Trophoblast cell (in vitro differentiated cells and primary cell): Measurements from ENCODE around the gene SMC3.
A peak's percentile ranks its signal among the peaks of the same experiment; 100 is the strongest.

Source experiments
- DNase-seq, 2 donors: peaks; one replicate each; pipeline ENCODE4 v3.0.0-alpha.2; 2016
- H2AFZ ChIP-seq: 2 replicates; pipeline ENCODE4 v1.6.1; 2013; ENCODE audit warnings: low read length, moderate library complexity, mild to moderate bottlenecking; ENCODE audit not compliant: insufficient read depth, poor library complexity
- H2AK5ac ChIP-seq: 2 replicates; pipeline ENCODE4 v1.6.1; 2013; ENCODE audit warnings: mild to moderate bottlenecking, low read length
- H2BK120ac ChIP-seq: 2 replicates; pipeline ENCODE4 v1.6.1; 2013; ENCODE audit warnings: low read length, mild to moderate bottlenecking, moderate library complexity; ENCODE audit not compliant: insufficient read depth, poor library complexity
- H2BK12ac ChIP-seq: 2 replicates; pipeline ENCODE4 v1.6.1; 2013; ENCODE audit warnings: mild to moderate bottlenecking, low read length, moderate library complexity
- H2BK5ac ChIP-seq: 2 replicates; pipeline ENCODE4 v1.6.1; 2013; ENCODE audit warnings: low read length, low read depth, moderate library complexity, mild to moderate bottlenecking; ENCODE audit not compliant: poor library complexity
- H3K14ac ChIP-seq: 2 replicates; pipeline ENCODE4 v1.6.1; 2013; ENCODE audit warnings: mild to moderate bottlenecking, low read length
- H3K18ac ChIP-seq: 2 replicates; pipeline ENCODE4 v1.6.1; 2013; ENCODE audit warnings: mild to moderate bottlenecking, low read length
- H3K23ac ChIP-seq: 2 replicates; pipeline ENCODE4 v1.6.1; 2013; ENCODE audit warnings: low read length
- H3K27ac ChIP-seq: 2 replicates; pipeline ENCODE4 v1.5.1; 2013; ENCODE audit warnings: low read depth, mild to moderate bottlenecking, inconsistent platforms, low read length, moderate library complexity
- H3K27me3 ChIP-seq: 2 replicates; pipeline ENCODE4 v1.6.1; 2013; ENCODE audit warnings: inconsistent platforms, mild to moderate bottlenecking, low read length, moderate library complexity; ENCODE audit not compliant: insufficient read depth
- H3K36me3 ChIP-seq, 2 experiments: 1 replicate in 1 of 2; 2 replicates in 1 of 2; pipeline ENCODE4 v1.6.1; 2013; ENCODE audit warnings: low read length in 2 of 2, mild to moderate bottlenecking in 2 of 2, moderate library complexity in 1 of 2; ENCODE audit not compliant: insufficient read depth in 2 of 2, control insufficient read depth in 1 of 2
- H3K4ac ChIP-seq: 2 replicates; pipeline ENCODE4 v1.6.1; 2013; ENCODE audit warnings: low read depth, mild to moderate bottlenecking, low read length, moderate library complexity
- H3K4me1 ChIP-seq, 2 experiments: 1 replicate in 1 of 2; 2 replicates in 1 of 2; pipeline ENCODE4 v1.6.1; 2013; ENCODE audit warnings: low read length in 2 of 2, mild to moderate bottlenecking in 2 of 2, moderate library complexity in 1 of 2; ENCODE audit not compliant: insufficient read depth in 2 of 2, control insufficient read depth in 1 of 2
- H3K4me2 ChIP-seq: 2 replicates; pipeline ENCODE4 v1.6.1; 2013; ENCODE audit warnings: inconsistent platforms, mild to moderate bottlenecking, low read length, moderate library complexity
- H3K4me3 ChIP-seq: 2 replicates; pipeline ENCODE4 v1.5.1; 2013; ENCODE audit warnings: mild to moderate bottlenecking, low read depth, low read length, inconsistent platforms
- H3K79me1 ChIP-seq: one replicate; pipeline ENCODE4 v1.6.1; 2013; ENCODE audit warnings: low read length
- H3K79me2 ChIP-seq: 2 replicates; pipeline ENCODE4 v1.6.1; 2013; ENCODE audit warnings: low read length, mild to moderate bottlenecking; ENCODE audit not compliant: control insufficient read depth, insufficient read depth, poor library complexity
- H3K9ac ChIP-seq: 2 replicates; pipeline ENCODE4 v1.6.1; 2013; ENCODE audit warnings: mild to moderate bottlenecking, low read length
- H3K9me3 ChIP-seq: 2 replicates; pipeline ENCODE4 v1.6.1; 2013; ENCODE audit warnings: low read depth, mild to moderate bottlenecking, control low read depth, inconsistent platforms, low read length; ENCODE audit not compliant: insufficient read depth
- H4K12ac ChIP-seq: 2 replicates; pipeline ENCODE4 v1.6.1; 2013; ENCODE audit warnings: low read depth, mild to moderate bottlenecking, low read length, moderate library complexity
- H4K8ac ChIP-seq: 2 replicates; pipeline ENCODE4 v1.6.1; 2013; ENCODE audit warnings: low read depth, mild to moderate bottlenecking, low read length, moderate library complexity
- H4K91ac ChIP-seq: one replicate; pipeline ENCODE4 v1.6.1; 2013; ENCODE audit warnings: low read depth, mild to moderate bottlenecking, low read length, moderate library complexity
- WGBS: extraction: QIAGEN DNeasy Blood & Tissue Kit; methylation state at CpG from one replicate; pipeline ENCODE4 v1.1.7; 2013; ENCODE audit warnings: missing lambda C conversion rate; ENCODE audit not compliant: insufficient read length, insufficient coverage; ENCODE audit errors: extremely low coverage; 5-methylcytosine and 5-hydroxymethylcytosine counted together

The SMC3 gene

DNA sequence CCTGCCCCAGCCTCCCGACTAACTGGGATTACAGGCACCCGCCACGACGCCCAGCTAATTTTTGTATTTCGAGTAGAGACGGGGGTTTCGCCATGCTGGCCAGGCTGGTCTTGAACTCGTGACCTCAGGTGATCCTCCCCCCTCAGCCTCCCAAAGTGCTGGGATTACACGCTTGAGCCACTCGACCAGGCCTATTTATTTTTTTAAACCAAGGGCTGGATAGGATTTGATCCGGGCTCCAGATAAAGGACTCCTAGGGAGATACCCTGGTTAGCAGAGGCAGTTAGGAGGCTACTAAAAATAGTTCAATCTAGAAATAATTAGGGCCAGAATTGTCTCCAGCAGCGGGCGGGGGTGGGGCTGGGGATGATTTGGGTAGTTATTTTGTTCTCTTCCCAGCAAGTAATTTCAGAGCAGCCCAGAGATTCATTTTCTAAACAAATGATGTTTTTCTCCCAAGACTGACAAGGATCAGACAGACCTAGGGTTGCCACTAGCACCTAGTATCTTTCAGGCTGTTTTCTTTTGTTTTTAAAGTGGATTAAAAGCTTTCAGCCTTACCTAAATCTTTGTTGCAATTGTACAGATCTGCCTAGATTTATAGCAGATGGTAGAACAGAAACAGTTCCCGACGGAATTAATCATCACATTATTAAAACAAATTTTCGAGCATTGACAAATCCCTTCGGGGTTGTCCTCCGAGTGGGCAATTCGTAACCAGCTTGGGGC is 859 bp upstream of the SMC3 start:
- Histone ChIP-seq H3K36me3 (no peaks in the 10 kb centered on the region), H2BK5ac (no peak overlapping the region), H3K79me1 (peaks cover 9% of the 10 kb centered on the region), H3K18ac (no peak overlapping the region), H3K4me3 (no peak overlapping the region), H3K79me2 (peaks cover 6% of the 10 kb centered on the region), H3K4ac (no peak overlapping the region), H3K4me1 (no peaks in the 10 kb centered on the region), H3K9me3 (no peaks in the 10 kb centered on the region), H4K91ac (no peak overlapping the region), H2AK5ac (no peak overlapping the region), H3K14ac (no peak overlapping the region), H2BK120ac (no peak overlapping the region), H2BK12ac (no peak overlapping the region), H3K9ac (peak overlapping the region; percentile 12), H3K23ac (no peak overlapping the region), H3K27ac (peak overlapping the region; percentile 66), H4K8ac (no peak overlapping the region), H3K4me2 (peak overlapping the region; percentile 77), H4K12ac (no peak overlapping the region), H3K27me3 (no peaks in the 10 kb centered on the region), H2AFZ (no peak overlapping the region)
- no CpG with 5 or more reads among the region's 19 CpGs for WGBS
- DNase-seq: peak in 1 of 2 donors; percentile 40

- H4K91ac ChIP-seq: peak overlapping the region; percentile 81
- peak overlapping the region; percentile 8 for H2BK120ac ChIP-seq
- no CpG with 5 or more reads among the region's 40 CpGs for WGBS
- peak overlapping the region; percentile 93 for H4K8ac ChIP-seq
- peaks cover 9% of the 10 kb centered on the region for H3K79me1 ChIP-seq
- H3K36me3 ChIP-seq: no peaks in the 10 kb centered on the region
- peaks cover 6% of the 10 kb centered on the region for H3K79me2 ChIP-seq
- H2BK5ac ChIP-seq: peak overlapping the region; percentile 86
- H3K4me1 ChIP-seq: no peaks in the 10 kb centered on the region
- H3K4ac ChIP-seq: peak overlapping the region; percentile 89
- H3K27me3 ChIP-seq: no peaks in the 10 kb centered on the region
- peak overlapping the region; percentile 98 for H3K4me3 ChIP-seq
- no peak overlapping the region for H3K23ac ChIP-seq
- no peak overlapping the region for H4K12ac ChIP-seq
- H2AK5ac ChIP-seq: no peak overlapping the region
- H3K14ac ChIP-seq: peak overlapping the region; percentile 94
- peak overlapping the region; percentile 72 for H3K27ac ChIP-seq
- H2BK12ac ChIP-seq: no peak overlapping the region
- H2AFZ ChIP-seq: peak overlapping the region; percentile 91
- peak overlapping the region; percentile 77 for H3K4me2 ChIP-seq
- peak; percentile 2 to 37 for DNase-seq
- H3K18ac ChIP-seq: peak overlapping the region; percentile 9
- peak overlapping the region; percentile 91 for H3K9ac ChIP-seq
- no peaks in the 10 kb centered on the region for H3K9me3 ChIP-seq
Measured at GRCh38 chr10:110568055-110568735, 700 bp downstream of the SMC3 start.

DNA sequence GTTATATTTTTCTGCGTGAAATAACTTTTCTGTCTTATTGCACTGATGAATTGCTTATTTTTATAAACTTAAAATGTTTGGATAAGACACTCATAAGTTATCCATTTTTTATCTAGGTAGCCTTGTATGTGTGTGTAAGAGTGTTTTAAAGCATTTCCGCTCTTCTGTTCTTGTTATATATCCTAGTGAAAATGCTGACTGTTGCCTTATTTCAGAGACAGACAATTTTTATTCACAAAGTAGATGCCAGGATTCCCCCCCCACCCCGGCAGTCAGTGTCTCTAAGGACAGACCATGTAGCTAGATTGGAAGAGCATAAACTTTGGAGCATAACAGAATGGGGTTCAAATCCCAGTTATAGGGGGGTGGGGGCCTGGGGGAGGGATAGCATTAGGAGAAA is 1.6 kb downstream of the SMC3 start:
- no peak overlapping the region for H3K18ac ChIP-seq
- WGBS: no CpG with 5 or more reads among the region's 3 CpGs
- no peak overlapping the region for H3K14ac ChIP-seq
- no peak overlapping the region for H2AFZ ChIP-seq
- peaks cover 9% of the 10 kb centered on the region for H3K79me1 ChIP-seq
- H3K23ac ChIP-seq: no peak overlapping the region
- DNase-seq: no peak
- no peak overlapping the region for H4K12ac ChIP-seq
- H3K9ac ChIP-seq: no peak overlapping the region
- H3K4me1 ChIP-seq: no peaks in the 10 kb centered on the region
- H3K4me2 ChIP-seq: no peak overlapping the region
- H4K91ac ChIP-seq: no peak overlapping the region
- H3K27me3 ChIP-seq: no peaks in the 10 kb centered on the region
- no peak overlapping the region for H2BK120ac ChIP-seq
- H2BK12ac ChIP-seq: no peak overlapping the region
- H3K36me3 ChIP-seq: no peaks in the 10 kb centered on the region
- no peak overlapping the region for H3K4me3 ChIP-seq
- no peaks in the 10 kb centered on the region for H3K9me3 ChIP-seq
- H3K4ac ChIP-seq: peak overlapping the region; percentile 69
- no peak overlapping the region for H2AK5ac ChIP-seq
- no peak overlapping the region for H2BK5ac ChIP-seq
- no peak overlapping the region for H4K8ac ChIP-seq
- H3K79me2 ChIP-seq: peaks cover 6% of the 10 kb centered on the region
- H3K27ac ChIP-seq: no peak overlapping the region

- H3K79me1 ChIP-seq: peaks cover 9% of the 10 kb centered on the region
- peaks cover 0 to 3% of the 10 kb centered on the region in 2 experiments for H3K36me3 ChIP-seq
- no peak overlapping the region for H3K18ac ChIP-seq
- H2BK12ac ChIP-seq: no peak overlapping the region
- no peak overlapping the region for H3K23ac ChIP-seq
- H3K9ac ChIP-seq: no peak overlapping the region
- H3K4me2 ChIP-seq: no peak overlapping the region
- no peak overlapping the region for H4K91ac ChIP-seq
- no peak overlapping the region for H3K4me3 ChIP-seq
- no peak overlapping the region for H3K27ac ChIP-seq
- H3K4me1 ChIP-seq: no peaks in the 10 kb centered on the region
- H3K79me2 ChIP-seq: peaks cover 6% of the 10 kb centered on the region
- no peaks in the 10 kb centered on the region for H3K27me3 ChIP-seq
- WGBS: no CpG with 5 or more reads among the region's 1 CpG
- no peak overlapping the region for H2AFZ ChIP-seq
- DNase-seq: no peak
- H2BK5ac ChIP-seq: no peak overlapping the region
- H3K4ac ChIP-seq: no peak overlapping the region
- no peak overlapping the region for H4K12ac ChIP-seq
- no peak overlapping the region for H2BK120ac ChIP-seq
- H4K8ac ChIP-seq: no peak overlapping the region
- H3K14ac ChIP-seq: no peak overlapping the region
- no peak overlapping the region for H2AK5ac ChIP-seq
- no peaks in the 10 kb centered on the region for H3K9me3 ChIP-seq
Measured at GRCh38 chr10:110569736-110570135, 2.2 kb downstream of the SMC3 start.
